Astrocyte of the spinal cord (primary cell): ENCODE data around the gene APC2.

Experiments used
- DNase-seq: peaks from one replicate; pipeline ENCODE4 v3.0.0; 2011; ENCODE audit warnings: low read depth, low spot score
- H3K4me3 ChIP-seq: 2 replicates; pipeline ENCODE4 v1.5.1; 2011; ENCODE audit warnings: low read depth, mild to moderate bottlenecking, low read length, moderate library complexity
- CTCF ChIP-seq: IDR thresholded peaks from 2 replicates; pipeline ENCODE4 v1.5.1; 2012; ENCODE audit warnings: low read depth, mild to moderate bottlenecking, low read length, inconsistent platforms
- in situ Hi-C: cut with HindIII; loops from 2 replicates; pipeline ENCODE4 v1.10.0; 2017; ENCODE audit warnings: low sequenced_read_pairs

The APC2 gene

GRCh38 chr19:1468274-1468820 lies 18.4 kb downstream of the APC2 start:
- DNase-seq: no peak
- H3K4me3 ChIP-seq: no peak overlapping the region
- in situ Hi-C loops: no loop called here
- no peak for TF ChIP-seq CTCF

- in situ Hi-C loops: no loop called here
- no peak for TF ChIP-seq CTCF
- no peak overlapping the region for H3K4me3 ChIP-seq
- DNase-seq: no peak
Measured at GRCh38 chr19:1468821-1469254, 18.9 kb downstream of the APC2 start.

- in situ Hi-C loops: no loop called here
- H3K4me3 ChIP-seq: no peak overlapping the region
- no peak for DNase-seq
- TF ChIP-seq CTCF: no peak
Measured at GRCh38 chr19:1469255-1470054, 19.5 kb downstream of the APC2 start.

GRCh38 chr19:1470055-1470304 lies 20.1 kb downstream of the APC2 start:
- in situ Hi-C loops: no loop called here
- H3K4me3 ChIP-seq: no peak overlapping the region
- no peak for DNase-seq
- TF ChIP-seq CTCF: no peak

GRCh38 chr19:1470305-1471009 lies 20.5 kb downstream of the APC2 start:
- in situ Hi-C loops: no loop called here
- no peak for DNase-seq
- no peak overlapping the region for H3K4me3 ChIP-seq
- no peak for TF ChIP-seq CTCF

GRCh38 chr19:1471010-1471514 lies 21.1 kb downstream of the APC2 start:
- in situ Hi-C loops: no loop called here
- H3K4me3 ChIP-seq: no peak overlapping the region
- DNase-seq: no peak
- TF ChIP-seq CTCF: no peak
